Measurements from ENCODE around the gene POLK. TPM values are rescaled to one million over a fixed set of nuclear protein-coding genes. Genes with fewer than 3 reads are reported as not detected.

The POLK gene
- total and polyA plus RNA-seq, 2 donors from 2014 or later = 6.6 to 38.5 TPM

- Histone ChIP-seq H3K9ac (ENCODE audit: low read length in 3 of 3) (no peak overlapping the region), H3K9me3 (ENCODE audit: control insufficient read depth in 2 of 3, insufficient read depth in 1 of 3, low read length in 3 of 3) (peaks cover 2 to 16% (median 3%) of the 10 kb centered on the region in 3 donors), H3K27ac (ENCODE audit: low read depth in 2 of 2, low read length in 2 of 2) (no peak overlapping the region), H3K27me3 (ENCODE audit: control insufficient read depth, insufficient read depth, low read length) (no peaks in the 10 kb centered on the region), H3K4me1 (ENCODE audit: control insufficient read depth in 2 of 3, insufficient read depth in 2 of 3, low read depth in 1 of 3, low read length in 3 of 3) (peaks cover 0 to 13% (median 3%) of the 10 kb centered on the region in 3 donors), H3K36me3 (ENCODE audit: control insufficient read depth in 2 of 3, insufficient read depth in 3 of 3, low read length in 3 of 3) (no peaks in the 10 kb centered on the region), H3K4me3 (ENCODE audit: low read length in 3 of 3) (no peak overlapping the region)
- intact Hi-C loops (cut with DNase I) = no loop called here
- DNase-seq = no peak
- no peak for FAIRE-seq
- TF ChIP-seq CTCF (IDR thresholded peaks at IDR 0.05; ENCODE audit: borderline replicate concordance, extremely low read depth, insufficient read depth) = no peak
Measured at GRCh38 chr5:75471193-75471592, 40.5 kb upstream of the POLK start.

GRCh38 chr5:75472973-75473372 is 38.7 kb upstream of the POLK start:
- H3K27ac ChIP-seq (ENCODE audit: low read depth in 2 of 2, low read length in 2 of 2) = no peak overlapping the region
- FAIRE-seq (no peak), DNase-seq (no peak)
- no peak overlapping the region for H3K9ac ChIP-seq (ENCODE audit: low read length in 3 of 3)
- H3K36me3 ChIP-seq (ENCODE audit: control insufficient read depth in 2 of 3, insufficient read depth in 3 of 3, low read length in 3 of 3) = no peaks in the 10 kb centered on the region
- H3K4me3 ChIP-seq (ENCODE audit: low read length in 3 of 3) = no peak overlapping the region
- no peaks in the 10 kb centered on the region for H3K27me3 ChIP-seq (ENCODE audit: control insufficient read depth, insufficient read depth, low read length)
- intact Hi-C loops (cut with DNase I) = no loop called here
- no peak for TF ChIP-seq CTCF (IDR thresholded peaks at IDR 0.05; ENCODE audit: borderline replicate concordance, extremely low read depth, insufficient read depth)
- peaks cover 0 to 13% (median 3%) of the 10 kb centered on the region in 3 donors for H3K4me1 ChIP-seq (ENCODE audit: control insufficient read depth in 2 of 3, insufficient read depth in 2 of 3, low read depth in 1 of 3, low read length in 3 of 3)
- peaks cover 2 to 16% (median 3%) of the 10 kb centered on the region in 3 donors for H3K9me3 ChIP-seq (ENCODE audit: control insufficient read depth in 2 of 3, insufficient read depth in 1 of 3, low read length in 3 of 3)

- H3K4me3 ChIP-seq (ENCODE audit: low read length in 3 of 3) = no peak overlapping the region
- no peak for DNase-seq
- peaks cover 2 to 13% (median 3%) of the 10 kb centered on the region in 3 donors for H3K9me3 ChIP-seq (ENCODE audit: control insufficient read depth in 2 of 3, insufficient read depth in 1 of 3, low read length in 3 of 3)
- H3K27me3 ChIP-seq (ENCODE audit: control insufficient read depth, insufficient read depth, low read length) = no peaks in the 10 kb centered on the region
- H3K4me1 ChIP-seq (ENCODE audit: control insufficient read depth in 2 of 3, insufficient read depth in 2 of 3, low read depth in 1 of 3, low read length in 3 of 3) = peaks cover 0 to 13% (median 3%) of the 10 kb centered on the region in 3 donors
- H3K27ac ChIP-seq (ENCODE audit: low read depth in 2 of 2, low read length in 2 of 2) = no peak overlapping the region
- intact Hi-C loops (cut with DNase I) = no loop called here
- H3K9ac ChIP-seq (ENCODE audit: low read length in 3 of 3) = no peak overlapping the region
- H3K36me3 ChIP-seq (ENCODE audit: control insufficient read depth in 2 of 3, insufficient read depth in 3 of 3, low read length in 3 of 3) = no peaks in the 10 kb centered on the region
- no peak for TF ChIP-seq CTCF (IDR thresholded peaks at IDR 0.05; ENCODE audit: borderline replicate concordance, extremely low read depth, insufficient read depth)
- peak; percentile 21 for FAIRE-seq
Measured at GRCh38 chr5:75473463-75473862, 38.2 kb upstream of the POLK start.

- Histone ChIP-seq H3K27ac (ENCODE audit: low read depth in 2 of 2, low read length in 2 of 2) (no peak overlapping the region), H3K9ac (ENCODE audit: low read length in 3 of 3) (no peak overlapping the region), H3K4me1 (ENCODE audit: control insufficient read depth in 2 of 3, insufficient read depth in 2 of 3, low read depth in 1 of 3, low read length in 3 of 3) (peaks cover 0 to 12% (median 3%) of the 10 kb centered on the region in 3 donors), H3K4me3 (ENCODE audit: low read length in 3 of 3) (no peak overlapping the region), H3K9me3 (ENCODE audit: control insufficient read depth in 2 of 3, insufficient read depth in 1 of 3, low read length in 3 of 3) (no peaks in the 10 kb centered on the region), H3K27me3 (ENCODE audit: control insufficient read depth, insufficient read depth, low read length) (no peaks in the 10 kb centered on the region), H3K36me3 (ENCODE audit: control insufficient read depth in 2 of 3, insufficient read depth in 3 of 3, low read length in 3 of 3) (no peaks in the 10 kb centered on the region)
- FAIRE-seq (no peak), DNase-seq (no peak)
- no peak for TF ChIP-seq CTCF (IDR thresholded peaks at IDR 0.05; ENCODE audit: borderline replicate concordance, extremely low read depth, insufficient read depth)
- intact Hi-C loops (cut with DNase I) = no loop called here
Measured at GRCh38 chr5:75475364-75475763, 36.3 kb upstream of the POLK start.
